Mesothelial cell of epicardium (in vitro differentiated cells): Measurements from ENCODE around the gene MND1. TPM values are rescaled to one million over a fixed set of nuclear protein-coding genes. Genes with fewer than 3 reads are reported as not detected.
A peak's percentile ranks its signal among the peaks of the same experiment; 100 is the strongest.

ENCODE experiments used
- DNase-seq, 2 experiments: peaks; one replicate each; pipeline ENCODE4 v3.0.0; 2021; ENCODE audit warnings: low spot score in 2 of 2; ENCODE audit not compliant: unreplicated experiment in 2 of 2
- H3K27ac Mint-ChIP-seq: 2 replicates; pipeline ENCODE4 v1.8.0; 2021; ENCODE audit warnings: mixed read lengths
- H3K27me3 Mint-ChIP-seq: 2 replicates; pipeline ENCODE4 v1.8.0; 2021; ENCODE audit warnings: low read depth, mixed read lengths
- H3K36me3 Mint-ChIP-seq: 2 replicates; pipeline ENCODE4 v1.8.0; 2021; ENCODE audit warnings: mixed read lengths
- H3K4me1 Mint-ChIP-seq: 2 replicates; pipeline ENCODE4 v1.8.0; 2021; ENCODE audit warnings: mixed read lengths
- H3K4me3 Mint-ChIP-seq: 2 replicates; pipeline ENCODE4 v1.8.0; 2021; ENCODE audit warnings: mild to moderate bottlenecking, moderate library complexity, mixed read lengths
- H3K9me3 Mint-ChIP-seq: 2 replicates; pipeline ENCODE4 v1.8.0; 2021; ENCODE audit warnings: mixed read lengths
- CTCF ChIP-seq: fragments of 200-600 bp; sonication (generic); IDR thresholded peaks from one replicate; pipeline ENCODE4 v1.5.0; 2021; ENCODE audit warnings: antibody characterized with exemption; ENCODE audit not compliant: unreplicated experiment
- total RNA-seq: library from RNA; stranded (reverse); gene quantifications from 3 replicates; pipeline ENCODE4 v1.2.1, GENCODE V29; 2021

Gene MND1
- total RNA-seq, 1 donor from 2014 or later, result 9.1 TPM

GRCh38 chr4:153342751-153343552 lies 1.5 kb upstream of the MND1 start:
- H3K27ac Mint-ChIP-seq, result no peak overlapping the region
- no peaks in the 10 kb centered on the region for H3K27me3 Mint-ChIP-seq
- peaks cover 7% of the 10 kb centered on the region for H3K36me3 Mint-ChIP-seq
- H3K9me3 Mint-ChIP-seq, result no peaks in the 10 kb centered on the region
- no peak overlapping the region for H3K4me3 Mint-ChIP-seq
- peaks cover 24% of the 10 kb centered on the region for H3K4me1 Mint-ChIP-seq
- TF ChIP-seq CTCF, result no peak
- DNase-seq, result no peak

- peak overlapping the region; percentile 92 for H3K4me3 Mint-ChIP-seq
- DNase-seq, result peak in 1 of 2 experiments; percentile 47
- peaks cover 28% of the 10 kb centered on the region for H3K4me1 Mint-ChIP-seq
- peaks cover 1% of the 10 kb centered on the region for H3K36me3 Mint-ChIP-seq
- peak overlapping the region; percentile 93 for H3K27ac Mint-ChIP-seq
- no peak for TF ChIP-seq CTCF
- H3K9me3 Mint-ChIP-seq, result no peaks in the 10 kb centered on the region
- no peaks in the 10 kb centered on the region for H3K27me3 Mint-ChIP-seq
Observed at GRCh38 chr4:153345012-153345981, 809 bp downstream of the MND1 start.

GRCh38 chr4:153346031-153346430 lies 1.5 kb downstream of the MND1 start:
- H3K36me3 Mint-ChIP-seq, result no peaks in the 10 kb centered on the region
- H3K4me1 Mint-ChIP-seq, result peaks cover 28% of the 10 kb centered on the region
- DNase-seq, result no peak
- no peak overlapping the region for H3K27ac Mint-ChIP-seq
- H3K9me3 Mint-ChIP-seq, result no peaks in the 10 kb centered on the region
- TF ChIP-seq CTCF, result no peak
- peak overlapping the region; percentile 92 for H3K4me3 Mint-ChIP-seq
- no peaks in the 10 kb centered on the region for H3K27me3 Mint-ChIP-seq

GRCh38 chr4:153346563-153346962 lies 2.1 kb downstream of the MND1 start:
- H3K4me1 Mint-ChIP-seq, result peaks cover 28% of the 10 kb centered on the region
- no peak overlapping the region for H3K27ac Mint-ChIP-seq
- H3K4me3 Mint-ChIP-seq, result peak overlapping the region; percentile 4
- TF ChIP-seq CTCF, result no peak
- H3K36me3 Mint-ChIP-seq, result no peaks in the 10 kb centered on the region
- DNase-seq, result no peak
- no peaks in the 10 kb centered on the region for H3K27me3 Mint-ChIP-seq
- no peaks in the 10 kb centered on the region for H3K9me3 Mint-ChIP-seq

GRCh38 chr4:153347117-153347516 lies 2.6 kb downstream of the MND1 start:
- peaks cover 28% of the 10 kb centered on the region for H3K4me1 Mint-ChIP-seq
- no peak for DNase-seq

More at GRCh38 chr4:153347117-153347516, 2.6 kb downstream of the MND1 start:
- no peak overlapping the region for H3K4me3 Mint-ChIP-seq
- no peaks in the 10 kb centered on the region for H3K9me3 Mint-ChIP-seq
- H3K27me3 Mint-ChIP-seq, result no peaks in the 10 kb centered on the region
- TF ChIP-seq CTCF, result no peak
- no peak overlapping the region for H3K27ac Mint-ChIP-seq
- no peaks in the 10 kb centered on the region for H3K36me3 Mint-ChIP-seq
